HG03460 (cell line): Measurements from ENCODE around the gene RBM34.

Experiments
- ATAC-seq: cut with Tn5 transposase; IDR thresholded peaks from one replicate; pipeline ENCODE4 v1.9.1; 2021; ENCODE audit not compliant: unreplicated experiment

Gene RBM34

DNA sequence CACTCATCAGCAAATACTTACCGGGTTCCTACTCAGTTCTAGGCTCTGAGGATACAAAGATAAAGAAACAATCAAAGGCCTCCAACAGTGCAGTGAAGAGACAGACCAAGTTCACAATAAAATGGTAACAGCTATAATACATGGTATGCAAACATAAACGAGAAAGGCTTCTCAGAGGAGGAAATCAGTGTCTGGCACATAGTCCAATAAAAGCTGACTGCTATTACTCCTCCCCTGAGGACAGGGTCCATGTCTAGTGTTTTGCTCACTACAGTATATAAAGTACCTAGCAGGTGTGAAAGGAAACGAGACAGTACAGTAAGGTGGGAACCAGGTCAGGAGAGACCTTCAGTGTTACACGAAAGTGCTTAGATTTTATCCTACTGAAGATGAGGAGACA, 4.3 kb downstream of the RBM34 start:
- ATAC-seq: no peak

GRCh38 chr1:235156265-235156664, 4.8 kb downstream of the RBM34 start:
- ATAC-seq: no peak

DNA sequence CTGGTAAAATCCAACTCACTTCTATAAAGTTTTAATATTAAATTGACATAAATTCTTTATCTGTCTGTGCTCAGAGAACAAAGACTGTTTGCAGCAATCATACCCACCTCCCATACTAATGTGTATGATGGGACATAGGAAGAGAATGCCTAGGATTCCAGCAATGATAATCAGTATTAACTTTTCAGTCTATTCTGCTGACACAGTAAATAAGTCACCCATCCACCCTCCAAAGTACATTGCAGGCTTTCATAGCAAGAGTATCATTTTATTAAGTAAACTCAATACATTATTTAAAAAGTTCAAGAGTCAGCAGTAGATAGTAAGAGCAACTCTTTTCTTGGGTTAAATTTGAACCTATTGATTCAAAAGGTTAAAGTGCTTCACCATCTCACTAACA, 8.8 kb downstream of the RBM34 start:
- no peak for ATAC-seq

GRCh38 chr1:235151033-235151432, 10.0 kb downstream of the RBM34 start:
- ATAC-seq: no peak

DNA sequence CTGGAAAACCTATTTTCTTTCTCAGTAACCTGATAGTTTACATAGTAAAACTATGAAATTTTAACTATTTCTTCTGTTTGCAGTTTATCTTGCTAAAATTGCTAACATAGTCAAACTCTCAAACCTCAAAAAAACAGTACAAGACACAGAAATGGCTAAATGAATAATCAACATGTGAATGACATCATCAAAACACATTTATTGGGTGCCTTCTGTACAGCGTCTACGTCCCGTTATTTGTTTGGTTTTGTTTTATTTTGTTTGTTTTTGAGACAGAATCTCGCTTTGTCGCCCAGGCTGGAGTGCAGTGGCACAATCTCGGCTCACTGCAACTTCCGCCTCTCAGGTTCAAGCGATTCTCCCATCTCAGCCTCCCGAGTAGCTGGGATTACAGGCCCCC, 11.2 kb downstream of the RBM34 start:
- no peak for ATAC-seq

- no peak for ATAC-seq
Observed at GRCh38 chr1:235147269-235147668, 13.8 kb downstream of the RBM34 start.

DNA sequence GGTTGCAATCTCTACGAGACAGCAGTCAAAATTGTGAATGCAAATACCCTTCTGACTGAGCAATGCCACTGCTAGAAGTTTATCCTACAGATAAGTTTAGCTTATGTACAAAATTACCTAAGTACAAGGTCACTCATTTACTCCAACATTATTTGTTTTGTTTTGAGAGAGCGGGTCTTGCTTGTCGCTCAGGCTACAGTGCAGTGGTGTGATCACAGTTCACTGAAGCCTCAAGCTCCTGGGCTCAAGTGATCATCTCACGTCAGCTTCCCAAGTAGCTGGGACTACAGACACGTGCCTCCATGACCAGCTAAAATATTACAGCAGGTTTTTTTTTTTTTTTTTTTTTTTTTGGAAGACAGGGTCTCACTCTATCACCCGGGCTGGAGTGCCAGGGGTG, 15.4 kb downstream of the RBM34 start:
- no peak for ATAC-seq

GRCh38 chr1:235142991-235143390, 18.1 kb downstream of the RBM34 start:
- ATAC-seq: no peak

DNA sequence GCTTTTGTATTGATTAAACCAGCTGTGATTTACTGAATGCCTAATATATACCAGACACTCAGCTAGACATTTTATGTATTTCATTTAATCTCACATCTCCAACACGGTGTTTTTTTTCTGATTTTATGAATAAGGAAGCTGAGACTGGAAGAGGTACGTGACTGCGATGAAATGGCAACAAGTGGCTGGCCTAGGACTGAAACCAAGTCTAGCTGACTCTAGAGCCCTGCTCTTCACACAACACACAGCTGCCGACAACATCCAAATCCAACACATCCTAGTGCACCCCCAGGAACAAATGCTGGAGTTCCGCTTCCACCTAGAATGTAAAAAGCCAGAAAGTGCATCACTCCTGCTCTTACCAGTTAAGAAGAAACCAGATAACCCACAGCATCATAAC, 21.7 kb downstream of the RBM34 start:
- ATAC-seq: no peak

DNA sequence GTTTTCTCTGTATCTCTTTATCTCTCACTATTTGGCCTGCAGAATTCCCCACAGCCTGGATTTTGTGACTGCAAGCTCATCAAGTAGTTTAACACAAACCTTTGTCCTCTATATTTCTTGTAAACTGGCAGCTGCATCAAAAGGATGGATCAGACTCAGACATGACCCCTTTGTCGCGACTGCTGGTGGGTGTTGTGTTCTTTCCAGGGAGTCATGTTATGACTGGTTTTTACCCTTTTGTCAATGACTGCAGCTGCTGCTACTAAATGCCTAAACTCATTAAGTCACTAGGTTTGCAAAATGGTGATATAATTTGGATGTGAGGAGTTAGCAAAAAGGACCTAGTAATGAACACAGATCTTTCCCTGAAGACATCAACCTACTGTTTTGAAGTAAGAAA, 22.2 kb downstream of the RBM34 start:
- ATAC-seq: no peak

- ATAC-seq: no peak
Observed at GRCh38 chr1:235136111-235136510, 24.9 kb downstream of the RBM34 start.

DNA sequence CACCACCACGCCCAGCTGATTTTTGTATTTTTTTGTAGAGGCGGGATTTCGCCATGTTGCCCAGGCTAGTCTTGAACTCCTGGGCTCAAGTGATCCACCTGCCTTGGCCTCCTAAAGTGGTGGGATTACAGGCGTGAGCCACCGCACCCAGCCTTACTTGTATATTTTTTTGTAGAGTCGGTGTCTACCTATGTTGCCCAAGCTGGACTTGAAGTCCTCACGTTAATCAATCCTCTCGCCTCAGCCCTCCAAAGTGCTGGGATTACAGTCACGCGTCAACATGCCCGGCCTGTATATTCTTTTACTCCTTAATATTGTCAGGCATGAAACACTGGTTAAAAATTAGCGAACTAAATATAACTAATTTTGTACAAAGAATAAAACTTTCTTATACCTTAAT, 26.9 kb downstream of the RBM34 start:
- no peak for ATAC-seq

- no peak for ATAC-seq
Observed at GRCh38 chr1:235133086-235133485, 28.0 kb downstream of the RBM34 start.

- no peak for ATAC-seq
Observed at GRCh38 chr1:235131961-235132360, 29.1 kb downstream of the RBM34 start.

GRCh38 chr1:235130766-235131270, 30.2 kb downstream of the RBM34 start:
- no peak for ATAC-seq

DNA sequence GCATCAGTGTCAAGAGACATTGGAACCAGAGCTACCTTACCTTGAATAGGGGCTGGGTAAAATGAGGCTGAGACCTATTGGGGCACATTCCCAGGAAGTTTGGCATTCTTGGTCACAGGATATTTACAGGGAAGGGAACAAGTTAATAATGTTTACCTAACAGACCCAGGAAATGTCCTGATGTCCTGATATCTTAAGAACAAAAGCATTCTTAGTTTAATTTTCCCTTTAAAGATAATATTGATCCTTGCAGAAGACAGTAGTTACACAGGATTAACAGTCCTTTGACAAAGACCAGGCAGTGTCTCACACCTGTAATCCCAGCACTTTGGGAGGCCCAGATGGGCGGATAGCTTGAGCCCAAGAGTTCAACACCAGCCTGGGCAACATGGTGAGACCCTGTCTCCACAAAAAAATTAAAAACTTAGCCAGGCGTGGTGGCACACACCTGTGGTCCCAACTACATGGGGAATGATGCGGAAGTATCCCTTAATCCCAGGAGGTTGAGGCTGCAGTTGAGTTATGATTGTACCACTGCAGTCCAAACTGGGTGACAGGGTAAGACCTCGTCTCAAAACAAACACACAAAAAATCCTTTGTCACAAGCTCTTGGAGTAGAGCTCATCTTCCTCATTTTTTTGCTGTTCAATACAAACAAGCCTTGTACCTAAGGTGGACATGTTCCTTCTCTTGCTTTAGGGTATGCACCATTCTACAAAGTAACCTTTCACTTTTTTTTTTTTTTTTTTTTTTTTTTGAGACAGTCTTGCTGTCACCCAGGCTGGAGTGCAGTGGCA, 31.1 kb downstream of the RBM34 start:
- ATAC-seq: no peak

- peak; percentile 93 for ATAC-seq
Observed at GRCh38 chr1:235128456-235129328, 32.4 kb downstream of the RBM34 start, which contains the start of gene TOMM20. TOMM20 (minus strand) TSS chr1:235128837; CDS start chr1:235128715, 122 bp downstream.

- no peak for ATAC-seq
Observed at GRCh38 chr1:235127732-235128455, 33.2 kb downstream of the RBM34 start.

- ATAC-seq: no peak
Observed at GRCh38 chr1:235127203-235127602, 33.8 kb downstream of the RBM34 start.

GRCh38 chr1:235124665-235125064, 36.4 kb downstream of the RBM34 start:
- no peak for ATAC-seq

GRCh38 chr1:235124111-235124510, 36.9 kb downstream of the RBM34 start:
- ATAC-seq: no peak
